ENCODE data around the gene MYL4. TPM values are rescaled to one million over a fixed set of nuclear protein-coding genes. Genes with fewer than 3 reads are reported as not detected.

MYL4 gene
- total and polyA plus RNA-seq, 10 of the 15 experiments (the other 5 are each of a cell fraction or from before 2014, with no cell fraction given): 0.23 to 1.6 (median 0.58) TPM; not detected in 3

GRCh38 chr17:47243737-47244598 is 34.8 kb downstream of the MYL4 start:
- Histone ChIP-seq H3K9me3 (replicated peaks; ENCODE audit: control insufficient read depth, insufficient read depth, low read length) (no peaks in the 10 kb centered on the region; the same call in 2 of the 3 replicates), H3K27ac (ENCODE audit: control insufficient read depth, insufficient read depth) (no peak overlapping the region), H3K27me3 (replicated peaks in 1 of 2; ENCODE audit: control insufficient read depth in 2 of 2, insufficient read depth in 2 of 2, low read length in 1 of 2) (no peaks in the 10 kb centered on the region), H3K4me3 (no peak overlapping the region), H3K4me1 (ENCODE audit: control insufficient read depth, insufficient read depth, low read length) (peaks cover 10% of the 10 kb centered on the region), H3K79me2 (ENCODE audit: control insufficient read depth, insufficient read depth, low read length) (no peaks in the 10 kb centered on the region), H3K9ac (ENCODE audit: control insufficient read depth, insufficient read depth, low read length) (no peak overlapping the region), H2AFZ (ENCODE audit: control insufficient read depth, low read depth, low read length) (no peak overlapping the region), H3K36me3 (ENCODE audit: control insufficient read depth in 2 of 2, insufficient read depth in 2 of 2, low read length in 1 of 2) (no peaks in the 10 kb centered on the region), H4K20me1 (ENCODE audit: control insufficient read depth, insufficient read depth) (no peaks in the 10 kb centered on the region), H3K4me2 (ENCODE audit: control insufficient read depth, insufficient read depth) (no peak overlapping the region)
- peak; percentile 31 for ATAC-seq
- RAD21 ChIA-PET (ENCODE audit: unreplicated experiment): no interaction called here
- CTCF ChIA-PET: interaction anchor here (2.8 to 5.7 kb wide), 2 partner anchors 13 to 71 kb away, joined by 6 to 19 read pairs; no protein-coding TSS in a partner anchor
- TF ChIP-seq POLR2A (IDR thresholded peaks at IDR 0.05; ENCODE audit: low read depth, low read length) (no peak), NR2C1 (IDR thresholded peaks at IDR 0.05) (no peak), NFIC (IDR thresholded peaks at IDR 0.05; ENCODE audit: low read depth, low read length) (no peak), BMI1 (IDR thresholded peaks at IDR 0.05; ENCODE audit: borderline replicate concordance) (no peak), ZZZ3 (IDR thresholded peaks at IDR 0.05; ENCODE audit: control insufficient read depth, insufficient read length, low read depth) (no peak), ASH2L (IDR thresholded peaks at IDR 0.05; ENCODE audit: borderline replicate concordance, low read depth) (no peak), SKIL (IDR thresholded peaks at IDR 0.05; ENCODE audit: low read depth, poor library complexity, severe bottlenecking) (no peak), ZNF274 (IDR thresholded peaks at IDR 0.05; ENCODE audit: insufficient read depth, insufficient read length) (no peak), KLF5 (IDR thresholded peaks at IDR 0.05; ENCODE audit: partially characterized antibody) (no peak), BCLAF1 (IDR thresholded peaks at IDR 0.05) (no peak), TCF3 (IDR thresholded peaks at IDR 0.05; ENCODE audit: borderline replicate concordance, insufficient read depth, low read depth, low read length) (no peak), WRNIP1 (IDR thresholded peaks at IDR 0.05; ENCODE audit: borderline replicate concordance, low read depth, low read length) (no peak), SMC3 (IDR thresholded peaks at IDR 0.05; ENCODE audit: borderline replicate concordance, low read length) (no peak)
- TF ChIP-seq, protein P1, sequence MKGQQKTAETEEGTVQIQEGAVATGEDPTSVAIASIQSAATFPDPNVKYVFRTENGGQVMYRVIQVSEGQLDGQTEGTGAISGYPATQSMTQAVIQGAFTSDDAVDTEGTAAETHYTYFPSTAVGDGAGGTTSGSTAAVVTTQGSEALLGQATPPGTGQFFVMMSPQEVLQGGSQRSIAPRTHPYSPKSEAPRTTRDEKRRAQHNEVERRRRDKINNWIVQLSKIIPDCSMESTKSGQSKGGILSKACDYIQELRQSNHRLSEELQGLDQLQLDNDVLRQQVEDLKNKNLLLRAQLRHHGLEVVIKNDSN (IDR thresholded peaks at IDR 0.05; ENCODE audit: borderline replicate concordance, extremely low read length, insufficient read depth, low read depth, low read length): no peak
- SMC1A ChIA-PET (ENCODE audit: uncharacterized antibody, unreplicated experiment): interaction anchor here (1.5 to 3.0 kb wide), 3 partner anchors 14 to 72 kb away, joined by 4 to 13 read pairs (median 8); no protein-coding TSS in a partner anchor
- WGBS (ENCODE audit: insufficient coverage, insufficient replicate concordance, low lambda C conversion rate, missing lambda C conversion rate): 37% methylated on average over 9 of the region's 9 CpGs
- no TSS peak for BruUV-seq (replicated peaks)
- in situ Hi-C loops (cut with MboI) (no loop called here), intact Hi-C loops (cut with micrococcal nuclease; ENCODE audit: unreplicated experiment) (no loop called here)
- POLR2A ChIA-PET: interaction anchor here (0.6 kb wide), 1 partner anchor 44 kb away, joined by 5 read pairs; no protein-coding TSS in a partner anchor
- no peak for DNase-seq (ENCODE audit: low read depth, low spot score)
- FAIRE-seq: no peak

Data from GM12878 (cell line).